Natural killer cell (primary cell): ENCODE data around the gene TCERG1L. TPM values are rescaled to one million over a fixed set of nuclear protein-coding genes. Genes with fewer than 3 reads are reported as not detected.

ENCODE experiments used
- ATAC-seq, 3 donors: fragments of 150-1000 bp in 2 of 3; fragments of 200-7000 bp in 1 of 3; cut with Tn5 transposase; 1 replicate in 1 of 3; 2 replicates in 2 of 3; pipeline ENCODE4 v1.10.0; 2021; ENCODE audit warnings: mild to moderate bottlenecking in 2 of 3, moderate library complexity in 2 of 3
- DNase-seq, 2 donors: peaks; one replicate each; pipeline versions ENCODE4 v3.0.0 to v3.0.0-alpha.2; 2013 to 2021; ENCODE audit warnings: mixed read lengths in 1 of 2
- H3K27ac ChIP-seq: one replicate; pipeline ENCODE4 v1.5.1; 2013; ENCODE audit warnings: mild to moderate bottlenecking, low read length
- H3K27me3 ChIP-seq: one replicate; pipeline ENCODE4 v1.6.1; 2013; ENCODE audit warnings: low read length; ENCODE audit not compliant: control insufficient read depth, insufficient read depth
- H3K36me3 ChIP-seq: one replicate; pipeline ENCODE4 v1.6.1; 2013; ENCODE audit warnings: low read length; ENCODE audit not compliant: control insufficient read depth, insufficient read depth
- H3K4me1 ChIP-seq: one replicate; pipeline ENCODE4 v1.6.1; 2013; ENCODE audit warnings: low read length; ENCODE audit not compliant: control insufficient read depth, insufficient read depth
- H3K4me3 ChIP-seq: one replicate; pipeline ENCODE4 v1.5.1; 2013; ENCODE audit warnings: low read length
- H3K9me3 ChIP-seq: one replicate; pipeline ENCODE4 v1.6.1; 2013; ENCODE audit warnings: low read length; ENCODE audit not compliant: control insufficient read depth, insufficient read depth
- H3K27ac Mint-ChIP-seq, 2 donors: one replicate each; pipeline ENCODE4 v1.8.0; 2022; ENCODE audit warnings: mild to moderate bottlenecking in 2 of 2, mixed read lengths in 2 of 2, moderate library complexity in 1 of 2
- H3K27me3 Mint-ChIP-seq, 2 donors: one replicate each; pipeline ENCODE4 v1.8.0; 2022; ENCODE audit warnings: low read depth in 2 of 2, mixed read lengths in 2 of 2
- H3K36me3 Mint-ChIP-seq: one replicate; pipeline ENCODE4 v1.8.0; 2022; ENCODE audit warnings: mixed read lengths
- H3K4me1 Mint-ChIP-seq, 2 donors: one replicate each; pipeline ENCODE4 v1.8.0; 2022; ENCODE audit warnings: mixed read lengths in 2 of 2
- H3K4me3 Mint-ChIP-seq: one replicate; pipeline ENCODE4 v1.8.0; 2022; ENCODE audit warnings: mild to moderate bottlenecking, moderate library complexity, mixed read lengths
- H3K9me3 Mint-ChIP-seq, 2 donors: one replicate each; pipeline ENCODE4 v1.8.0; 2022; ENCODE audit warnings: mixed read lengths in 2 of 2
- WGBS: methylation state at CpG from one replicate; pipeline ENCODE4 v1.1.7; 2013; ENCODE audit warnings: missing lambda C conversion rate; ENCODE audit not compliant: insufficient coverage; 5-methylcytosine and 5-hydroxymethylcytosine counted together
- intact Hi-C: fragments of 100-400 bp; cut with micrococcal nuclease; formaldehyde crosslinking; loops from one replicate; pipeline ENCODE4 v1.14.2; 2022
- total RNA-seq, 4 donors: library from RNA; stranded (reverse); fragments of 120-200 nt in 1 of 4; gene quantifications; one replicate each; pipeline versions ENCODE4 v1.2.3 to v1.2.4, GENCODE V29; 2013 to 2022
- TF ChIP-seq, protein P1 (sequence below): fragments of 200-600 bp; IDR thresholded peaks from one replicate; pipeline ENCODE4 v1.8.0; 2022; ENCODE audit warnings: antibody characterized with exemption

TCERG1L gene
- total RNA-seq, 3 donors from 2014 or later (not counting 1 experiment from before 2014, with no cell fraction given): 0.48 TPM; not detected in 2

GRCh38 chr10:131113709-131114291 is 197.7 kb downstream of the TCERG1L start:
- Histone ChIP-seq H3K36me3 (no peaks in the 10 kb centered on the region), H3K4me3 (no peak overlapping the region), H3K27me3 (no peaks in the 10 kb centered on the region), H3K9me3 (no peaks in the 10 kb centered on the region), H3K4me1 (no peaks in the 10 kb centered on the region), H3K27ac (no peak overlapping the region)
- no peaks in the 10 kb centered on the region for H3K36me3 Mint-ChIP-seq
- H3K27ac Mint-ChIP-seq: no peak overlapping the region
- H3K27me3 Mint-ChIP-seq: no peaks in the 10 kb centered on the region
- no peaks in the 10 kb centered on the region for H3K4me1 Mint-ChIP-seq
- no peaks in the 10 kb centered on the region for H3K9me3 Mint-ChIP-seq
- TF ChIP-seq, protein P1, sequence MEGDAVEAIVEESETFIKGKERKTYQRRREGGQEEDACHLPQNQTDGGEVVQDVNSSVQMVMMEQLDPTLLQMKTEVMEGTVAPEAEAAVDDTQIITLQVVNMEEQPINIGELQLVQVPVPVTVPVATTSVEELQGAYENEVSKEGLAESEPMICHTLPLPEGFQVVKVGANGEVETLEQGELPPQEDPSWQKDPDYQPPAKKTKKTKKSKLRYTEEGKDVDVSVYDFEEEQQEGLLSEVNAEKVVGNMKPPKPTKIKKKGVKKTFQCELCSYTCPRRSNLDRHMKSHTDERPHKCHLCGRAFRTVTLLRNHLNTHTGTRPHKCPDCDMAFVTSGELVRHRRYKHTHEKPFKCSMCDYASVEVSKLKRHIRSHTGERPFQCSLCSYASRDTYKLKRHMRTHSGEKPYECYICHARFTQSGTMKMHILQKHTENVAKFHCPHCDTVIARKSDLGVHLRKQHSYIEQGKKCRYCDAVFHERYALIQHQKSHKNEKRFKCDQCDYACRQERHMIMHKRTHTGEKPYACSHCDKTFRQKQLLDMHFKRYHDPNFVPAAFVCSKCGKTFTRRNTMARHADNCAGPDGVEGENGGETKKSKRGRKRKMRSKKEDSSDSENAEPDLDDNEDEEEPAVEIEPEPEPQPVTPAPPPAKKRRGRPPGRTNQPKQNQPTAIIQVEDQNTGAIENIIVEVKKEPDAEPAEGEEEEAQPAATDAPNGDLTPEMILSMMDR: no peak
- ATAC-seq: no peak
- no peak for DNase-seq
- no peak overlapping the region for H3K4me3 Mint-ChIP-seq
- intact Hi-C loops: no loop called here
- 60% methylated on average over 6 of the region's 6 CpGs for WGBS

DNA sequence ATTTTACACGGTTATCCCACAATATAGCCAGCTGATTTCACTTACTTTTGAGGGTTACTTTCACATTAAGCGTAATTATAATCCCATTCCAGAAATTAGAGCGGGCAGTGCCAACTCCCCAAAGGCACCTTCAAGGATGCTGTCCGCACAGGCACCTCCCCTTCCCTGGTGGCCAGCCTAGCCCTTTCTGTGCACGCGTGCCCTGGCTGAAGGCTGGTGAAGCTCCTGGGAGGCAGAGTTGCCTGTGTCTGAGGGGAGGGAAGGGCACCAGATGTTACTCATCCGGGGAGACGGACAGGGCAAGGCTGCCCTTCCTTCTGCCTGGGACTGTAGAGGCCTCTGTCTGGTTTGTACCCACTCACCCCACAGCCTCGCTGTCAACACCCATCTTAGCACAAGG is 198.4 kb downstream of the TCERG1L start:
- no peaks in the 10 kb centered on the region for H3K27me3 ChIP-seq
- H3K4me3 ChIP-seq: no peak overlapping the region
- Mint-ChIP-seq H3K27me3 (no peaks in the 10 kb centered on the region), H3K36me3 (no peaks in the 10 kb centered on the region), H3K4me3 (no peak overlapping the region), H3K27ac (no peak overlapping the region), H3K9me3 (no peaks in the 10 kb centered on the region), H3K4me1 (no peaks in the 10 kb centered on the region)
- DNase-seq (no peak), ATAC-seq (no peak)
- no peaks in the 10 kb centered on the region for H3K4me1 ChIP-seq
- intact Hi-C loops: no loop called here
- H3K27ac ChIP-seq: no peak overlapping the region
- H3K36me3 ChIP-seq: no peaks in the 10 kb centered on the region
- no peaks in the 10 kb centered on the region for H3K9me3 ChIP-seq
- WGBS: 92% methylated on average over 9 of the region's 9 CpGs
- TF ChIP-seq, protein P1: no peak

GRCh38 chr10:131112691-131113090 is 198.8 kb downstream of the TCERG1L start:
- no peak for DNase-seq
- TF ChIP-seq, protein P1: no peak
- Histone ChIP-seq H3K36me3 (no peaks in the 10 kb centered on the region), H3K4me3 (no peak overlapping the region), H3K27me3 (no peaks in the 10 kb centered on the region), H3K9me3 (no peaks in the 10 kb centered on the region), H3K27ac (no peak overlapping the region), H3K4me1 (no peaks in the 10 kb centered on the region)
- H3K9me3 Mint-ChIP-seq: no peaks in the 10 kb centered on the region
- intact Hi-C loops: no loop called here
- H3K36me3 Mint-ChIP-seq: no peaks in the 10 kb centered on the region
- H3K4me3 Mint-ChIP-seq: no peak overlapping the region
- H3K4me1 Mint-ChIP-seq: no peaks in the 10 kb centered on the region
- no peaks in the 10 kb centered on the region for H3K27me3 Mint-ChIP-seq
- no peak for ATAC-seq
- 90% methylated on average over 18 of the region's 18 CpGs for WGBS
- H3K27ac Mint-ChIP-seq: no peak overlapping the region

GRCh38 chr10:131111471-131112080 is 199.9 kb downstream of the TCERG1L start:
- Histone ChIP-seq H3K4me1 (no peaks in the 10 kb centered on the region), H3K4me3 (no peak overlapping the region), H3K27ac (no peak overlapping the region), H3K27me3 (no peaks in the 10 kb centered on the region), H3K36me3 (no peaks in the 10 kb centered on the region), H3K9me3 (no peaks in the 10 kb centered on the region)
- Mint-ChIP-seq H3K4me3 (no peak overlapping the region), H3K27me3 (no peaks in the 10 kb centered on the region), H3K36me3 (no peaks in the 10 kb centered on the region), H3K4me1 (no peaks in the 10 kb centered on the region), H3K9me3 (no peaks in the 10 kb centered on the region), H3K27ac (no peak overlapping the region)
- 49% methylated on average over 13 of the region's 16 CpGs for WGBS
- intact Hi-C loops: no loop called here
- no peak for DNase-seq
- TF ChIP-seq, protein P1: no peak
- ATAC-seq: no peak
